PFSK-1 (cell line): ENCODE results near the gene LDLRAD4.

ENCODE experiments used
- POLR2AphosphoS5 ChIP-seq: IDR thresholded peaks from 2 replicates; pipeline ENCODE4 v1.6.1; 2012; ENCODE audit warnings: low read depth, mild to moderate bottlenecking, control low read depth, low read length, moderate library complexity
- REST ChIP-seq, 2 experiments: IDR thresholded peaks; 2 replicates each; pipeline versions ENCODE4 v1.6.1 to v1.8.0; 2011 to 2012; ENCODE audit warnings: low read depth in 2 of 2, low read length in 2 of 2, control low read depth in 1 of 2, inconsistent platforms in 1 of 2, mild to moderate bottlenecking in 1 of 2, moderate library complexity in 1 of 2; ENCODE audit not compliant: insufficient read depth in 1 of 2
- TAF1 ChIP-seq: IDR thresholded peaks from 2 replicates; pipeline ENCODE4 v1.6.1; 2012; ENCODE audit warnings: low read length, control low read depth, borderline replicate concordance; ENCODE audit not compliant: insufficient read depth

GRCh38 chr18:13680612-13681011 lies 462.1 kb downstream of the LDLRAD4 start:
- TF ChIP-seq POLR2AphosphoS5 (no peak), TAF1 (no peak), REST (IDR thresholded peaks at IDR 0.05; ENCODE audit: insufficient read depth in 1 of 2, low read depth in 2 of 2, low read length in 2 of 2) (no peak)
